HG03565 (cell line): ENCODE results near the gene DCXR.

Experiments used
- ATAC-seq: cut with Tn5 transposase; IDR thresholded peaks from one replicate; pipeline ENCODE4 v1.9.1; 2021; ENCODE audit warnings: mild to moderate bottlenecking, moderate library complexity; ENCODE audit not compliant: unreplicated experiment

Gene DCXR

GRCh38 chr17:82000803-82001570 is 36.5 kb downstream of the DCXR start:
- no peak for ATAC-seq

GRCh38 chr17:81999976-82000802 is 37.3 kb downstream of the DCXR start:
- no peak for ATAC-seq

GRCh38 chr17:81999587-81999975 is 37.9 kb downstream of the DCXR start:
- no peak for ATAC-seq

- ATAC-seq, result no peak
These were observed 38.6 kb downstream of the DCXR start for GRCh38 chr17:81998691-81999438.

- ATAC-seq, result no peak
These were observed 39.3 kb downstream of the DCXR start for GRCh38 chr17:81998212-81998611.

- no peak for ATAC-seq
These were observed 40.6 kb downstream of the DCXR start for GRCh38 chr17:81996757-81997441.

GRCh38 chr17:81996232-81996756 is 41.2 kb downstream of the DCXR start:
- ATAC-seq, result no peak

GRCh38 chr17:81995463-81996231 is 41.9 kb downstream of the DCXR start:
- no peak for ATAC-seq

GRCh38 chr17:81994593-81995462 is 42.7 kb downstream of the DCXR start:
- ATAC-seq, result no peak

- ATAC-seq, result no peak
These were observed 43.5 kb downstream of the DCXR start for GRCh38 chr17:81993729-81994592.

GRCh38 chr17:81992306-81993102 is 45.0 kb downstream of the DCXR start:
- no peak for ATAC-seq

GRCh38 chr17:81991684-81992305 is 45.7 kb downstream of the DCXR start:
- ATAC-seq, result no peak

GRCh38 chr17:81990836-81991683 is 46.4 kb downstream of the DCXR start:
- no peak for ATAC-seq

- no peak for ATAC-seq
These were observed 50.2 kb downstream of the DCXR start for GRCh38 chr17:81987161-81987770.

- ATAC-seq, result no peak
These were observed 50.9 kb downstream of the DCXR start for GRCh38 chr17:81986606-81987005.
